ENCODE measurements around the gene METTL25B.

DNA sequence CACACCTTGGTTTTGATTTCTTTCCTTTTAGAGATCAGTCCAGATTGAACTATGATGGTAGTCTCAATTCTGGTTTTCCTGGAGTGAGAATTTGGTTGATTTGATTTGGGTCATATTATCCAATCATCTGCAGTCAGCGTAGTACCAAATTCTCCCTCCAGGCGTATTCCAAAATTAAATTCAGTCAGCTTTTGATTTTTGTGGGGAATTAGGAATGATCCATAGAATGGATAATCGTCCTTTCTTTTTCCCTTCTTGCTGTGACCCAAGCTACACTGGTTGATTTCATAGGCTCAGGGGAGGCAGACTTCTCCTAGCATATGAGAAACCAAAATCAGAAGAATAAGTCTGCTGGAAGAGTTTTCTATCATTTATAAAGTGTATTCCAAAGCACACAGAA, 44.0 kb downstream of the METTL25B start:
- TF ChIP-seq, protein P1, sequence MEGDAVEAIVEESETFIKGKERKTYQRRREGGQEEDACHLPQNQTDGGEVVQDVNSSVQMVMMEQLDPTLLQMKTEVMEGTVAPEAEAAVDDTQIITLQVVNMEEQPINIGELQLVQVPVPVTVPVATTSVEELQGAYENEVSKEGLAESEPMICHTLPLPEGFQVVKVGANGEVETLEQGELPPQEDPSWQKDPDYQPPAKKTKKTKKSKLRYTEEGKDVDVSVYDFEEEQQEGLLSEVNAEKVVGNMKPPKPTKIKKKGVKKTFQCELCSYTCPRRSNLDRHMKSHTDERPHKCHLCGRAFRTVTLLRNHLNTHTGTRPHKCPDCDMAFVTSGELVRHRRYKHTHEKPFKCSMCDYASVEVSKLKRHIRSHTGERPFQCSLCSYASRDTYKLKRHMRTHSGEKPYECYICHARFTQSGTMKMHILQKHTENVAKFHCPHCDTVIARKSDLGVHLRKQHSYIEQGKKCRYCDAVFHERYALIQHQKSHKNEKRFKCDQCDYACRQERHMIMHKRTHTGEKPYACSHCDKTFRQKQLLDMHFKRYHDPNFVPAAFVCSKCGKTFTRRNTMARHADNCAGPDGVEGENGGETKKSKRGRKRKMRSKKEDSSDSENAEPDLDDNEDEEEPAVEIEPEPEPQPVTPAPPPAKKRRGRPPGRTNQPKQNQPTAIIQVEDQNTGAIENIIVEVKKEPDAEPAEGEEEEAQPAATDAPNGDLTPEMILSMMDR (conservative IDR thresholded peaks at IDR 0.05): no peak
- TF ChIP-seq EZH2 (IDR thresholded peaks at IDR 0.05; ENCODE audit: low read depth): no peak

All from PC-9 (cell line).